ENCODE data around the gene ZSCAN20.

- TF ChIP-seq, protein P1, sequence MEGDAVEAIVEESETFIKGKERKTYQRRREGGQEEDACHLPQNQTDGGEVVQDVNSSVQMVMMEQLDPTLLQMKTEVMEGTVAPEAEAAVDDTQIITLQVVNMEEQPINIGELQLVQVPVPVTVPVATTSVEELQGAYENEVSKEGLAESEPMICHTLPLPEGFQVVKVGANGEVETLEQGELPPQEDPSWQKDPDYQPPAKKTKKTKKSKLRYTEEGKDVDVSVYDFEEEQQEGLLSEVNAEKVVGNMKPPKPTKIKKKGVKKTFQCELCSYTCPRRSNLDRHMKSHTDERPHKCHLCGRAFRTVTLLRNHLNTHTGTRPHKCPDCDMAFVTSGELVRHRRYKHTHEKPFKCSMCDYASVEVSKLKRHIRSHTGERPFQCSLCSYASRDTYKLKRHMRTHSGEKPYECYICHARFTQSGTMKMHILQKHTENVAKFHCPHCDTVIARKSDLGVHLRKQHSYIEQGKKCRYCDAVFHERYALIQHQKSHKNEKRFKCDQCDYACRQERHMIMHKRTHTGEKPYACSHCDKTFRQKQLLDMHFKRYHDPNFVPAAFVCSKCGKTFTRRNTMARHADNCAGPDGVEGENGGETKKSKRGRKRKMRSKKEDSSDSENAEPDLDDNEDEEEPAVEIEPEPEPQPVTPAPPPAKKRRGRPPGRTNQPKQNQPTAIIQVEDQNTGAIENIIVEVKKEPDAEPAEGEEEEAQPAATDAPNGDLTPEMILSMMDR (IDR thresholded peaks at IDR 0.05 in 4 of 5, conservative IDR thresholded peaks at IDR 0.05 in 1 of 5) = no peak
- TF ChIP-seq POLR2A (IDR thresholded peaks at IDR 0.05) = no peak
Measured at GRCh38 chr1:33494929-33495328, 22.5 kb downstream of the ZSCAN20 start.

Measured in gastrocnemius medialis (tissue), 4 donors.